SK-N-SH treated with all-trans-retinoic acid at 6 μM for 48 hours (cell line): ENCODE data around the gene SHB.

Experiments
- ATAC-seq: fragments of 200-7000 bp; cut with Tn5 transposase; 3 replicates; pipeline ENCODE4 v1.9.1; 2020; ENCODE audit warnings: mild to moderate bottlenecking, moderate library complexity
- ARNTL ChIP-seq: fragments of 450-650 bp; formaldehyde crosslinking; IDR thresholded peaks from 2 replicates; pipeline ENCODE4 v1.5.0; 2020; ENCODE audit warnings: low read depth, mild to moderate bottlenecking, moderate library complexity, borderline replicate concordance
- CSDC2 ChIP-seq: fragments of 250-450 bp; sonication (Bioruptor Pico); IDR thresholded peaks from 2 replicates; pipeline ENCODE4 v1.5.0; 2020; ENCODE audit warnings: mild to moderate bottlenecking, moderate library complexity
- ESRRG ChIP-seq: fragments of 250-450 bp; sonication (Bioruptor Pico); IDR thresholded peaks from 2 replicates; pipeline ENCODE4 v1.6.1; 2021; ENCODE audit warnings: mild to moderate bottlenecking
- GLIS3 ChIP-seq: fragments of 250-450 bp; sonication (Bioruptor Pico); IDR thresholded peaks from 2 replicates; pipeline ENCODE4 v1.5.0; 2020; ENCODE audit warnings: mild to moderate bottlenecking, moderate library complexity
- POU6F1 ChIP-seq: fragments of 250-450 bp; sonication (Bioruptor Pico); IDR thresholded peaks from 2 replicates; pipeline ENCODE4 v1.8.0; 2021; ENCODE audit warnings: low read depth, mild to moderate bottlenecking, moderate library complexity, borderline replicate concordance
- SNAI2 ChIP-seq: fragments of 250-450 bp; sonication (Bioruptor Pico); IDR thresholded peaks from 2 replicates; pipeline ENCODE4 v1.5.0; 2020; ENCODE audit warnings: mild to moderate bottlenecking, moderate library complexity
- TCF4 ChIP-seq: fragments of 250-450 bp; sonication (Bioruptor Pico); IDR thresholded peaks from 2 replicates; pipeline ENCODE4 v1.8.0; 2021; ENCODE audit warnings: mild to moderate bottlenecking, moderate library complexity, borderline replicate concordance
- TSHZ2 ChIP-seq: fragments of 250-450 bp; sonication (Bioruptor Pico); IDR thresholded peaks from 2 replicates; pipeline ENCODE4 v1.5.0; 2020; ENCODE audit warnings: mild to moderate bottlenecking, moderate library complexity
- ZC3H10 ChIP-seq: fragments of 250-450 bp; sonication (Bioruptor Pico); IDR thresholded peaks from 2 replicates; pipeline ENCODE4 v1.5.1; 2021; ENCODE audit warnings: mild to moderate bottlenecking, moderate library complexity
- ZFP3 ChIP-seq: fragments of 250-450 bp; sonication (Bioruptor Pico); IDR thresholded peaks from 2 replicates; pipeline ENCODE4 v1.5.0; 2020; ENCODE audit warnings: mild to moderate bottlenecking, moderate library complexity
- ZNF565 ChIP-seq: fragments of 450-650 bp; formaldehyde crosslinking; conservative IDR thresholded peaks from 2 replicates; pipeline ENCODE4 v1.5.0; 2020; ENCODE audit warnings: low read depth, mild to moderate bottlenecking, moderate library complexity
- ZNF70 ChIP-seq: fragments of 450-650 bp; formaldehyde crosslinking; IDR thresholded peaks from 2 replicates; pipeline ENCODE4 v1.5.0; 2020; ENCODE audit warnings: mild to moderate bottlenecking, moderate library complexity
- ZNF8 ChIP-seq: fragments of 450-650 bp; formaldehyde crosslinking; IDR thresholded peaks from 2 replicates; pipeline ENCODE4 v1.5.0; 2020; ENCODE audit warnings: mild to moderate bottlenecking, moderate library complexity
- TF ChIP-seq, protein P1 (sequence below): fragments of 250-450 bp; sonication (Bioruptor Pico); IDR thresholded peaks from 2 replicates; pipeline ENCODE4 v1.5.1; 2021; ENCODE audit warnings: mild to moderate bottlenecking, moderate library complexity
- TF ChIP-seq, protein P2 (sequence below): fragments of 250-450 bp; sonication (Bioruptor Pico); IDR thresholded peaks from 2 replicates; pipeline ENCODE4 v1.8.0; 2020; ENCODE audit warnings: mild to moderate bottlenecking, moderate library complexity, borderline replicate concordance
- TF ChIP-seq, protein P3 (sequence below): fragments of 250-450 bp; sonication (Bioruptor Pico); IDR thresholded peaks from 2 replicates; pipeline ENCODE4 v1.5.1; 2020; ENCODE audit warnings: low read depth, mild to moderate bottlenecking, moderate library complexity

SHB gene

DNA sequence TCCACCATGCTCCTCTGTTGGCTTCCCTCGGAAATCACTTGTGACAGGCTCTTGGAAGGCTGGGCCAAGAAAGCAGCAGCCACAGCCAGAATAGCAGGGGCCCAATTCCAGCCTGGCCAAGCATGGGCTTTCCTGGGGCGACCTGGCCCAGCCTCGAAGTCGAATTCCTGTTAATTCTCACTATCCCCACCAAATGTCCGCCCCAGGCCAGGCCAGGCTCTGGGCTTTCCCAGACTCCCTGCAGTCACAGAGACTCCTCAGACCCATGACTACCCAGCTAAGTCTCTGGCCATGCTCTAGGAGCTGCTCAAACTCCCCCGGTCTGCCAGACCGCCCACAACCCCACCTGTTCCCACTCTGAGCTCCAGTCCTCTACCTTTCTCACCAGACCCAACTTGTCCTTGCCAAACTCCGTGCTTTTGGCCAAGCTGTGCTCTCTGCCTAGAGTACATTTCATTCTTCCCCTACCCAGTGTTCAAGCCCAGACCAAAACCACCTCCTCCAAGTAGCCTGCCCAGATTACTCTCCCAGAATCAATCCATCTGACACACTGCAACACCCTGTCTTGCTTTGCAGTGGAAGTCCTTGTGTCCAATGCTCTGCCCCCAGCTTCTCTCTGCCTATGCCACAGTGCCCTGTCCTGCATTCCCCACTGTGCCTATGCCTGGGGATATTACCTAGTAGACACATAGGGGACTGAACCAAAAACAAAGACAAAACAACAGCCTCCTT lies 26.2 kb downstream of the SHB start:
- TF ChIP-seq ZFP3 (CRISPR knock-in tag) = no peak
- ATAC-seq = no peak

DNA sequence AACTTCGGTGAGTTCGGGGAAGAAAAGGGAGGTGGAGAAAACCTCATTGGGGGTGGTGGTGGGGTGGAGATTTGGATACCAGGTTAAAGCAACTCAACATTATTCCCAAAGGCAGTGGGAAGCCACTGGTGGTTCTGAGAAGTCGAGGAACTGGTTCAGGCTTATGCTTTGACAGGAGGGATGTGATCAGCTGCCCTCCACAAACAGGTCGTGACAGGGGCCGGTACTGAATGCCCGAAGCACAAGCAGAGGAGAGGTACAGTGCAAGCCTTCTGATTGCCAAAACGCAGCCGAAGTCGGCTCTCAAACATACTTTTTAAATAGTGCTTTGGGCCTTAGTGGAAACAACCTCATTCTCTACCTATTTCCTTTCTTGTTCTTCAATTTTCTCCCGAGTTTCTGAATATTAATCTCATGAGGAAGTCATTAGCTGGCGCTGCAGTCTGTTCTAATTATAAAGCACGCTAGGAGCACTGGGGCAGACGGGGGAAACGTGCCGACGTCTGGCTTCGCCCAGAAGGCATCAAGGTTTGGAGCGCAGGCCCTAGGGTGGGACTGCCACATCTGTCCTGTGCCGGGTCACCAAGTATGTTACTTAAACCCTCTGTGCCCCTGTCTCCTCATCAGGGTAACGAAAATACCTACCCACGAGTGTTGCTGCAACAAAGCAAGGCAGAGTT lies 27.3 kb downstream of the SHB start:
- no peak for ATAC-seq

More for the DNA sequence above, 27.3 kb downstream of the SHB start:
- no peak for TF ChIP-seq ZNF70 (CRISPR knock-in tag)
- TF ChIP-seq, protein P1, sequence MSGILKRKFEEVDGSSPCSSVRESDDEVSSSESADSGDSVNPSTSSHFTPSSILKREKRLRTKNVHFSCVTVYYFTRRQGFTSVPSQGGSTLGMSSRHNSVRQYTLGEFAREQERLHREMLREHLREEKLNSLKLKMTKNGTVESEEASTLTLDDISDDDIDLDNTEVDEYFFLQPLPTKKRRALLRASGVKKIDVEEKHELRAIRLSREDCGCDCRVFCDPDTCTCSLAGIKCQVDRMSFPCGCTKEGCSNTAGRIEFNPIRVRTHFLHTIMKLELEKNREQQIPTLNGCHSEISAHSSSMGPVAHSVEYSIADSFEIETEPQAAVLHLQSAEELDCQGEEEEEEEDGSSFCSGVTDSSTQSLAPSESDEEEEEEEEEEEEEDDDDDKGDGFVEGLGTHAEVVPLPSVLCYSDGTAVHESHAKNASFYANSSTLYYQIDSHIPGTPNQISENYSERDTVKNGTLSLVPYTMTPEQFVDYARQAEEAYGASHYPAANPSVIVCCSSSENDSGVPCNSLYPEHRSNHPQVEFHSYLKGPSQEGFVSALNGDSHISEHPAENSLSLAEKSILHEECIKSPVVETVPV = no peak
- TF ChIP-seq GLIS3 (CRISPR knock-in tag) = no peak
- no peak for TF ChIP-seq TCF4 (CRISPR knock-in tag)
- TF ChIP-seq, protein P2, sequence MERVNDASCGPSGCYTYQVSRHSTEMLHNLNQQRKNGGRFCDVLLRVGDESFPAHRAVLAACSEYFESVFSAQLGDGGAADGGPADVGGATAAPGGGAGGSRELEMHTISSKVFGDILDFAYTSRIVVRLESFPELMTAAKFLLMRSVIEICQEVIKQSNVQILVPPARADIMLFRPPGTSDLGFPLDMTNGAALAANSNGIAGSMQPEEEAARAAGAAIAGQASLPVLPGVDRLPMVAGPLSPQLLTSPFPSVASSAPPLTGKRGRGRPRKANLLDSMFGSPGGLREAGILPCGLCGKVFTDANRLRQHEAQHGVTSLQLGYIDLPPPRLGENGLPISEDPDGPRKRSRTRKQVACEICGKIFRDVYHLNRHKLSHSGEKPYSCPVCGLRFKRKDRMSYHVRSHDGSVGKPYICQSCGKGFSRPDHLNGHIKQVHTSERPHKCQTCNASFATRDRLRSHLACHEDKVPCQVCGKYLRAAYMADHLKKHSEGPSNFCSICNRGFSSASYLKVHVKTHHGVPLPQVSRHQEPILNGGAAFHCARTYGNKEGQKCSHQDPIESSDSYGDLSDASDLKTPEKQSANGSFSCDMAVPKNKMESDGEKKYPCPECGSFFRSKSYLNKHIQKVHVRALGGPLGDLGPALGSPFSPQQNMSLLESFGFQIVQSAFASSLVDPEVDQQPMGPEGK = no peak
- TF ChIP-seq, protein P3, sequence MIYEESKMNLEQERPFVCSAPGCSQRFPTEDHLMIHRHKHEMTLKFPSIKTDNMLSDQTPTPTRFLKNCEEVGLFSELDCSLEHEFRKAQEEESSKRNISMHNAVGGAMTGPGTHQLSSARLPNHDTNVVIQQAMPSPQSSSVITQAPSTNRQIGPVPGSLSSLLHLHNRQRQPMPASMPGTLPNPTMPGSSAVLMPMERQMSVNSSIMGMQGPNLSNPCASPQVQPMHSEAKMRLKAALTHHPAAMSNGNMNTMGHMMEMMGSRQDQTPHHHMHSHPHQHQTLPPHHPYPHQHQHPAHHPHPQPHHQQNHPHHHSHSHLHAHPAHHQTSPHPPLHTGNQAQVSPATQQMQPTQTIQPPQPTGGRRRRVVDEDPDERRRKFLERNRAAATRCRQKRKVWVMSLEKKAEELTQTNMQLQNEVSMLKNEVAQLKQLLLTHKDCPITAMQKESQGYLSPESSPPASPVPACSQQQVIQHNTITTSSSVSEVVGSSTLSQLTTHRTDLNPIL = no peak
- TF ChIP-seq CSDC2 (CRISPR knock-in tag) = no peak
- TF ChIP-seq ZFP3 (CRISPR knock-in tag) = no peak
- no peak for TF ChIP-seq POU6F1 (CRISPR knock-in tag)
- TF ChIP-seq ZNF8 (CRISPR knock-in tag) = no peak
- no peak for TF ChIP-seq ZNF565 (CRISPR knock-in tag)
- no peak for TF ChIP-seq ESRRG (CRISPR knock-in tag)
- no peak for TF ChIP-seq SNAI2 (CRISPR knock-in tag)
- TF ChIP-seq ZC3H10 = no peak
- TF ChIP-seq ARNTL (CRISPR knock-in tag) = no peak
- TF ChIP-seq TSHZ2 (CRISPR knock-in tag) = no peak
